Measurements from ENCODE around the gene PIK3C2B. TPM values are rescaled to one million over a fixed set of nuclear protein-coding genes. Genes with fewer than 3 reads are reported as not detected.

PIK3C2B gene
- total and polyA plus RNA-seq, 2 donors (not counting 1 experiment from before 2014, with no cell fraction given) = 90.3 to 142 TPM

GRCh38 chr1:204473400-204473965, 21.1 kb downstream of the PIK3C2B start:
- peaks cover 73% of the 10 kb centered on the region for H3K4me1 Mint-ChIP-seq
- Histone ChIP-seq H3K4me2 (replicated peaks; ENCODE audit: low read depth, low read length, poor library complexity, severe bottlenecking) (no peak overlapping the region), H3K4me3 (ENCODE audit: control extremely low read depth in 1 of 5, extremely low read depth in 1 of 5, insufficient read depth in 1 of 5, low read depth in 2 of 5, low read length in 4 of 5) (no peak overlapping the region), H3K4me1 (ENCODE audit: control insufficient read depth in 2 of 2, insufficient read depth in 2 of 2, low read length in 2 of 2) (peaks cover 46 to 53% of the 10 kb centered on the region in 2 donors), H3K27me3 (replicated peaks in 1 of 4; ENCODE audit: control extremely low read depth in 1 of 4, control insufficient read depth in 3 of 4, insufficient read depth in 4 of 4, low read length in 3 of 4) (no peaks in the 10 kb centered on the region), H3K36me3 (replicated peaks in 1 of 2; ENCODE audit: control extremely low read depth in 1 of 2, control insufficient read depth in 1 of 2, extremely low read depth in 1 of 2, insufficient read depth in 2 of 2, low read length in 1 of 2) (peaks cover 9 to 42% of the 10 kb centered on the region in 2 experiments), H3K79me2 (ENCODE audit: control insufficient read depth, insufficient read depth, low read length) (peaks cover 89% of the 10 kb centered on the region), H2AFZ (ENCODE audit: insufficient read depth, low read depth, low read length, poor library complexity, severe bottlenecking) (no peak overlapping the region), H3K9me3 (ENCODE audit: control extremely low read depth in 1 of 3, control insufficient read depth in 2 of 3, insufficient read depth in 1 of 3, low read length in 2 of 3) (no peaks in the 10 kb centered on the region), H3K9ac (ENCODE audit: low read length) (no peak overlapping the region), H3K27ac (ENCODE audit: low read length in 2 of 2) (peak overlapping the region in 1 of 2 donors; percentile 69), H4K20me1 (ENCODE audit: control insufficient read depth, insufficient read depth, low read length, poor library complexity, severe bottlenecking) (peaks cover 36% of the 10 kb centered on the region)
- H3K27ac Mint-ChIP-seq = peak overlapping the region; percentile 66
- ChIA-PET CTCF (interaction anchor here (1.2 to 18.4 kb wide), 3 partner anchors 25 to 75 kb away, joined by 3 to 374 read pairs (median 181); partner anchors contain the start of gene PIK3C2B), POLR2A (interaction anchor here (2.1 kb wide), 1 partner anchor 11 kb away, joined by 5 read pairs; no protein-coding TSS in a partner anchor)
- no peak for TF ChIP-seq EZH2 (IDR thresholded peaks at IDR 0.05; ENCODE audit: borderline replicate concordance, insufficient read depth, low read depth, low read length, poor library complexity, severe bottlenecking)
- TF ChIP-seq CTCF (IDR thresholded peaks at IDR 0.05) = no peak
- H3K9me3 Mint-ChIP-seq (ENCODE audit: insufficient read depth) = no peaks in the 10 kb centered on the region
- no peak for DNase-seq
- no peak for ATAC-seq (ENCODE audit: low read depth)
- H3K27me3 Mint-ChIP-seq = no peaks in the 10 kb centered on the region
- no peak overlapping the region for H3K4me3 Mint-ChIP-seq
- no CpG with 5 or more reads among the region's 1 CpG for WGBS (ENCODE audit: insufficient coverage)
- intact Hi-C loops (cut with micrococcal nuclease) = no loop called here

- Histone ChIP-seq H3K4me3 (ENCODE audit: control extremely low read depth in 1 of 5, extremely low read depth in 1 of 5, insufficient read depth in 1 of 5, low read depth in 2 of 5, low read length in 4 of 5) (no peak overlapping the region), H3K9me3 (ENCODE audit: control extremely low read depth in 1 of 3, control insufficient read depth in 2 of 3, insufficient read depth in 1 of 3, low read length in 2 of 3) (no peaks in the 10 kb centered on the region), H2AFZ (ENCODE audit: insufficient read depth, low read depth, low read length, poor library complexity, severe bottlenecking) (no peak overlapping the region), H3K27ac (ENCODE audit: low read length in 2 of 2) (peak overlapping the region in 1 of 2 donors; percentile 69), H3K79me2 (ENCODE audit: control insufficient read depth, insufficient read depth, low read length) (peaks cover 89% of the 10 kb centered on the region), H3K27me3 (replicated peaks in 1 of 4; ENCODE audit: control extremely low read depth in 1 of 4, control insufficient read depth in 3 of 4, insufficient read depth in 4 of 4, low read length in 3 of 4) (no peaks in the 10 kb centered on the region), H3K4me2 (replicated peaks; ENCODE audit: low read depth, low read length, poor library complexity, severe bottlenecking) (no peak overlapping the region), H4K20me1 (ENCODE audit: control insufficient read depth, insufficient read depth, low read length, poor library complexity, severe bottlenecking) (peaks cover 33% of the 10 kb centered on the region), H3K4me1 (ENCODE audit: control insufficient read depth in 2 of 2, insufficient read depth in 2 of 2, low read length in 2 of 2) (peaks cover 45 to 53% of the 10 kb centered on the region in 2 donors), H3K9ac (ENCODE audit: low read length) (no peak overlapping the region), H3K36me3 (replicated peaks in 1 of 2; ENCODE audit: control extremely low read depth in 1 of 2, control insufficient read depth in 1 of 2, extremely low read depth in 1 of 2, insufficient read depth in 2 of 2, low read length in 1 of 2) (peaks cover 9 to 43% of the 10 kb centered on the region in 2 experiments)
- CTCF ChIA-PET = interaction anchor here (1.2 to 18.4 kb wide), 3 partner anchors 24 to 74 kb away, joined by 3 to 374 read pairs (median 181); partner anchors contain the start of gene PIK3C2B
- TF ChIP-seq CTCF (IDR thresholded peaks at IDR 0.05) (no peak), EZH2 (IDR thresholded peaks at IDR 0.05; ENCODE audit: borderline replicate concordance, insufficient read depth, low read depth, low read length, poor library complexity, severe bottlenecking) (no peak)
- DNase-seq (no peak), ATAC-seq (ENCODE audit: low read depth) (no peak)
- no CpG with 5 or more reads among the region's 2 CpGs for WGBS (ENCODE audit: insufficient coverage)
- Mint-ChIP-seq H3K9me3 (ENCODE audit: insufficient read depth) (no peaks in the 10 kb centered on the region), H3K27ac (peak overlapping the region; percentile 66), H3K27me3 (no peaks in the 10 kb centered on the region), H3K4me1 (peaks cover 70% of the 10 kb centered on the region), H3K4me3 (no peak overlapping the region)
- intact Hi-C loops (cut with micrococcal nuclease) = no loop called here
- POLR2A ChIA-PET = no interaction called here
These were observed 21.9 kb downstream of the PIK3C2B start for GRCh38 chr1:204472660-204473059.
